Measurements from ENCODE around the gene SPPL2A.

SPPL2A gene

DNA sequence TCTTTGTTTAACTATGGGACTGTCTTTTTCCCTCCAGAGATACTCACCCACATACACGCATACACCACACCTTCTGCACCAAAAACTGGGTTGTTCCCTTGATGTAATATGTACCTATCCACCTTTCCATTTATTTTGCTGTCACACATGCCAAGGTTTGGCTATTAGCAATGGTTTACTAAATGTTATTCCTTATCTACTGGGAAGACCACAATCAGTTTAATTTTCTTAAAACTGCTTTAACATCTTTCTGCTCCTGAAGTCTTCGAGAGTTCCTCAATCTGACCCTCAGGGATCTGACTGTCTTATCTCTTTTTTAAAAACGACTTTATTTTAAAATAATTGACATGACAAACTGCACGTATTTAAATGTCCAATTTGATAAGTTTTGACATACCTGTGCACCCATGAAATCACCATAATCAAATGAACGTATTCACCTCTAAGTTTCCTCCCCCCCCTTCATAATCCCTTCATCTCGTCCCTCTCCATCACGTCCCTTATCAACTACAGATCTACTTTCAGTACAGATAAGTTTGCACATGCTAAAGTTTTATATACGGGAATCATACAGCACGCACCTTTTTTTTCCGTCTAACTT is 78.1 kb downstream of the SPPL2A start:
- no peak for DNase-seq (ENCODE audit: low read depth in 2 of 2)

DNA sequence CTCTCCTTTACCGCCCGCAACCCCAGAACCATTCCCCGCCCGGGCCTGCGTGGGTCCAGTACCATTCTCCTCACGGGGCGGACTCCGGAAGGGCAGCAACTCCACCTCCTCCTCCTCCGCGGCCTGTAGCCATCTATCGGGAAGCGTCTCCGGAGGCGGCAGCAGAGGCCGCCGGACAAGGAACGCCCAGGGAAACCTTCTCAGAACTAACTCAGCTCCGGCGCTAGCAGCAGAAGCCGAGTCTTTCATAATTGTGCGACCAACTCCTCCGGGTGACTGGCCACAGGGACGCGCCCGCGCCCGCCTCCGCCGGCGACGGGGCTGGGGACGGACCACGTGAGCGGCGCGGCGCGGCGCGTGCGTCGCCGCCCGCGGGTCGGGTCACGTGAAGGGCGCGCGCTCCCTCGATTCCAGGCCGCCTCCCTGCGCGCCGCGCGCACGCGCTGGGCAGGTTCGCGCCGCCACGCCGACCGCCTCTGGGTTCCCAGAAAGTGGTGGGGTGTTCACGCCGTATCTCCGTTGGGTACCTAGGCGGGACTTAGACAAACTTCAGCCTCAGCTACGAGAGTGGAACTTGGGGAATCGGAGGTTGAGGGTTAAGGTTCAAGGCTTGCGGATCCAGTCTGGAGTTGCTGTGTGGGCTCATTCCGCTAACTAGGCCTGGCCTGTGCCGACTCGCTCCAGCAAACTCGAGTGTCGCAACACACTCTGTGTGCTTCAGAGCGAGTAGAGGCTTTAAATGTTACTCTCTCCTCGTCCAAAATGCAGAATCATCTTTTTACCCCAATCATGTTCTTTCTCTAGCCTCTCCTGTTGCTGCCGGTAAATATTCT is 78.8 kb downstream of the SPPL2A start, which contains the start of gene TRPM7:
Gene TRPM7, minus strand, starts transcription at position 329 of the 833 bp plus-strand sequence. Its CDS starts 264 bp downstream, at position 65.
- DNase-seq (ENCODE audit: low read depth in 2 of 2): peak; percentile 78 to 88

DNA sequence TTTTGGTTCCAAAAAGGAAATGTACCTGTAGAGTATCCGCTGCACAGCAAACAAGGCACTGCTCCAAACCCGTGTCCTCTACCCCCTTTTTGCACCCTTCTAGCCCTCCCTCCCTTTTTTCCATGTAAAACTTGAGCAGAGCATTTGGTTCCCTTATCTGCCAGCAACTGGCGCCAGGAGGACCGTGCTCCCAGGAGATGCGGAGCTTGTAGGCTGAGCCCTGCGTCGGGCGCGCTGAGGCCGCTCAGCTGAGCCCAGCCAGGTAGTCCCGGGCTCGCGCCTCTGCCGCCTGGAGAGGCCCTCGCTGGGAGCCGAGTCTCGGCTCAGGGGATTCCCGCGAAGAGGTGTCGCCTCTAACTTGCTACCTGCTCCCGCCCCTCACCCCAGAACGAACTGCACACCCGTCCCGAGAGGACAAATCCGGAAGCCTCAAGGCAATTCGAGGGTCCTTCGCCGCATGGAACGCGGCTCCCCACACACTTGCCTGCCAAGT is 79.5 kb downstream of the SPPL2A start:
- peak; percentile 65 to 71 for DNase-seq (ENCODE audit: low read depth in 2 of 2)

DNA sequence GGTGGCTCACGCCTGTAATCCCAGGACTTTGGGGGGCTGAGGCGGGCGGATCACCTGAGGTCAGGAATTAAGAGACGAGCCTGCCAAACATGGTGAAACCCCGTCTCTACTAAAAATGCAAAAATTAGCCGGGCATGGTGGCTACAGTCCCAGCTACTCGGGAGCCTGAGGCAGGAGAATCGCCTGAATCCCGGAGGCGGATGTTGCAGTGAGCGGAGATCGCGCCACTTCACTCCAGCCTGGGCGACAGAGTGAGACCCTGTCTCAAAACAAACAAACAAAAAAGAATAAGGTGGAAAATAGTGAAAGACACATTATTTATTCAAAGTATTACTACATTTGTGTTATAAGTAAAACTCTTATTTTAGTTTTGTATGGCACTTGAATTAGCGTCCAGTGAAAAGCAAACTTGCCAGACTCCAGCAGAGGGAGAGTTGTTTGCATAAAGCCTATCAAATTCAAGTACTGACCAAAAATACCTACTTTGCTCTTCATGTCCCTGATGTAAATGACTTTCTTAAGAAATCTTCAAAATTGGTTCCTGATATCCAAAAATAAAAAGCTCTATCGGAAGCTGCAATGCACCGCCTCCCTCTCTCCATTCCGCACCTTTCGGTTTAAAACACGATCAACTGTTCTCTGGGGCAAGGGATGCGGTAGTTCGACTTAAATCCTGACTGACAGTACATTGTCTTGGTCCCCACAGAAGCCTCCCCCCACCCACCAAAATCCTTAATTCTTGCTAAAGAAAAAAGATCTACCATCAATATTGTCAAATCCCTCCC is 80.1 kb downstream of the SPPL2A start:
- no peak for DNase-seq (ENCODE audit: low read depth in 2 of 2)

DNA sequence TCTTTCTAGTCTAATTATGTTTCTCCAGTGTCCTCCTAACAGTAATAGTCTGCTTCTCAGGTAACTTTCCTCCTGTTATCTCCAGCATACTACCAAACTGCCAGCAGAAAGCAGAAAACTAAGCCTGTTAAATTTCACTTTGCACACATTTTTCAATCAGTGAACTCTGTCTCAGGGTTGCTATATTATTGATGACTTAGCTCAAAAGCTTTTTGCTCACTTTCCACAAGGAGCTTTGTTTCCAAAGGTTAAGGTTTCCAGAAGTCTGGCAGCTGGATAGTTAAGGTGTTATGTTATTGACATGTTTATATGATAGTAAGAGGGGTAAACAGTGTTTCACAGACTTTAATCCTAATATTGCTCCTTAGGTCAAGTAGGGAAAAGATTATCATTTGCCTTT is 84.0 kb downstream of the SPPL2A start:
- no peak for DNase-seq (ENCODE audit: low read depth in 2 of 2)

DNA sequence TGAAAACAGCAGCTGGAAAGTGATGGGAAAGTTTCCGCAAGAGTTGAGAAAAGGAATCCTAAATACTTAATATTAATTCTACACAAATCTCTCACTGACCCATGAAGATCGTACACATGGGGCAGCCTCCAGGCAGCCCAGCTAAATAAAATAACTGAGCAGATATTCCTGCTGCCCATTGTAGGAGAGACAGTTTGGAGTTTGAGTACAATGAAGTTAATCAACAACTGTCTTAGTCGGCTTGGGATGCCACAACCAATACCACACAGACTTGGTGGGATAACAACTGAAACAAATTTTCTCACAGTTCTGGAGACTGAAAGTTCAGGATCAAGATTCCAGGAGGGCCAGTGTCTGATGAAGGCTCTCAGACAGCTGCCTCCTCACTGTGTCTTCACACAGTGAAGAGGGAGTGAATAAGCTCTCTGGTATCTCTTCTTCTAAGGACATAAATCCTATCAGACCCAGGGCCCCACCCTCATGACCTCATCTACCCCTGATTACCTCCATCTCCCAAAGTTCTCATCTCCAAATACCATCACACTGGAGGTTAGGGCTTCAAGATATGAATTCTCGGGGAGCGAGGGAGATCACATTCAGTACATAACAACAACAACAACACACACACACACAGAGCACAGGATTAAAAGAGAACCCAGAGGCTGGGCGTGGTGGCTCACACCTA is 88.6 kb downstream of the SPPL2A start:
- no peak for DNase-seq (ENCODE audit: low read depth in 2 of 2)

DNA sequence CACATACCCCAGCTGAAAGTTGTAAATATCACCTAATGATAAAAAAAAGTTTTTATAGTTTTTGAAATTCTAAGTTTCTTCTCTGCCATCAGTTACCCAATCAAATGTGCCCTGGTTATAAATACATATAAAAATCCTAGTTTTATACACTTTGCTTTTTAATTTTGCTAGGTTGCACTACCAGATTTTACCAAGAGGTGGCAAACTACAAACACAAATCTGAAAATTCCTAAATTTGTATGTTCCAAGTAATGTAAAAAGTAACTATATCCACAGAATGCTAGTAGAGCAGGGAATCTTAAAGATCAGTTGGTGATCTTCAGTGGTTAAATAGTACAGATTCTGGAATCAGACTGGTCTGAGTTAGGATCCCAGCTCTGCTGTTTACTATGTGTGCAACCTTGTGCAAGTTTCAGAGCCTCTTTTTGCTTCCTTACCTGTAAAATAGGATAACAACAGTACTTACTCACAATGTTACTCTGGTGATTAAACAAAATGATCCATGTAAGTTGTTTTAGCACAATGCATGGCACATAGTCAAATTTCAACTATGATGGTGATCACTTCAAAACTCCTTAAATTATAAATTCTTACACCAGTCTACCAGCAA is 89.9 kb downstream of the SPPL2A start:
- DNase-seq (ENCODE audit: low read depth in 2 of 2): no peak

DNA sequence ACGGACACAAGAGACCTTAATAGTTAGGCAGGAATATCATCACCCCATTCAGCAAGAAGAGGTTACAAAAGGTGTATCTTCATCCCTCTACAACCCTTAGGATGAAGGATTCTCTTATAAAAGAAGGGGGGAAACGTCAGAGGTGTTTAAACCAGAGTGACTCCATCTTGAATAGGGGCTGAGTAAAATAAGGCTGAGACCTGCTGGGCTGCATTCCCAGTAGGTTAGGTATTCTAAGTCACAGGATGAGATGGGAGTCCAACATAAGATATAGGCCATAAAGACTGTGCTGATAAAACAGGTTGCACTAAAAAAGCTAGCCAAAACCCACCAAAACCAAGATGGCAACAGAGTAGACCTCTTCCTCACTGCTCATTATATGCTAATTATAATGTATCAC is 95.4 kb downstream of the SPPL2A start:
- DNase-seq (ENCODE audit: low read depth in 2 of 2): no peak

DNA sequence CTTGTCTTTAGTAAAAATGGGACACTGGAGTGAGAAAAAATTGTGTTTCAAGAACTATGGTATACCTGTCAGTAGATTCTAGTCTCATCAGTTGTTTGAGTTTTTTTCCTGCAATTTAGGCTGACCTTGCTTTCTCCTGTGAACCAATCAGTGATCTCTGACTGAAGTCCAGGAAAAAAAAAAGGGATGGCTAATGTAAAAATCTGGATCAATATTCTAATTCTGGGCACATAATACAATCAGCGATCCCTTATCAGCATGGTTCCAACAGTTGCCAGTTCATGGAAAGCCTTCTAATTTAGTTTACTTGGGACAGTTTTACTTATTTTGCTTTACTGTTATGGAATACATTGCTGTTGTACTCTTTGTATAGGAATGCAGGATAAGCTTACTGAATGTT is 95.9 kb downstream of the SPPL2A start:
- DNase-seq (ENCODE audit: low read depth in 2 of 2): no peak

DNA sequence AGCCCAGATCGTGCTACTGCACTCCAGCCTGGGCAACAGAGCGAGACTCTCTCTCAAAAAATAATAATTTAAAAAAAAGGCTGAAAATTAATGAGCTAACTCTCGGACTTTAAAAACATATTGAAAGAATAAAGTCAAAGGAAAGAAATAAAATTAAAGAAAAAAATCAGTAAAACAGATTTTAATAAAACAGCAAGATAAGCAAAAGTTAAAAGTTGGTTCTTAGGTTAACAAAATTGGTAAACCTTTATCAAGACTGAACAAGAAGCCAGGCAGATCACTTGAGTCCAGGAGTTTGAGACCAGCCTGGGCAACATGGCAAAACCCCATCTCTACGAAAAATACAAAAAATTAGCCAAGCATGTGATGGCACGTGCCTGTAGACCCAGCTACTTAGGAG is 99.6 kb downstream of the SPPL2A start:
- DNase-seq (ENCODE audit: low read depth in 2 of 2): no peak

DNA sequence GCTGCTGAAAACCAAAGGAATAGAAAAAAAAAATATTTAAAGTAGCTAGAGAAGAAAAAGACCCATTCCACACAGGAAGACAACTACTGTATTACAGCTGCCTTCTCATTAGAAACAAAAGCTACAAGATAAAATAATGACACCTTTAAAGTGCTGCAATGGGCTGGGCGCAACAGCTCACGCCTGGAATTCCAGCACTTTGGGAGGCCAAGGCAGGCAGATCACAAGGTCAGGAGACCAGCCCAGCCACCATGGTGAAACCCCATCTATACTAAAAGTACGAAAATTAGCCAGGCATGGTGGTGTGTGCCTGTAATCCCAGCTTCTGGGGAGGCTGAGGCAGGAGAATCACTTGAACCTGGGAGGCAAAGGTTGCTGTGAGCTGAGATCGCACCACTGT is 110.0 kb downstream of the SPPL2A start:
- DNase-seq (ENCODE audit: low read depth in 2 of 2): no peak

DNA sequence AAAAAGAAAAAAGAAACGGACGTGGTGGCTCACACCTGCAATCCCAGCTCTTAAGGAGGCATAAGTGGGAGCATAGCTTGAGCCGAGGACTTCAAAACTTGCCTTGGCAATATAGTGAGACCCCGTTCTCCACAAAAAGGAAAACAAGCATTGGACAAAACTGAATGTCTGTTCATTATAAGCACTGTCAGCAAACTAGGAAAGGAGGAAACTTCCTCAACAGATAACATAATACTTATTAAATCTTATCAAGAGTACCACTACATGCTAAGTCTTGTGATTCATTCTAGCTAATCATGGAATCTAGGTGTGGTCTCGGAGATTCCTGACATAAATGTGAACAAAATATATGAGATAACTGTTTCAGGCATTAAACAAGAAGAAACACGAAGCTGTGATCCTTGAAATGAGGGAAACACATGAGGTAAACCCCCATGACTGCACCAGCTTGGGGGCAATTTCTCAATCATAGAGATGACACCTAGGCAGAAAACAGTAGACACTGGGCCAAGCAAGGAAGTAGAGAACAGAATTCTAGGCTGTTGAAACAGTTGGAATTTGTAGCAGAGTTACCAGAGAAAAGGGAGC is 112.3 kb downstream of the SPPL2A start:
- DNase-seq (ENCODE audit: low read depth in 2 of 2): no peak

DNA sequence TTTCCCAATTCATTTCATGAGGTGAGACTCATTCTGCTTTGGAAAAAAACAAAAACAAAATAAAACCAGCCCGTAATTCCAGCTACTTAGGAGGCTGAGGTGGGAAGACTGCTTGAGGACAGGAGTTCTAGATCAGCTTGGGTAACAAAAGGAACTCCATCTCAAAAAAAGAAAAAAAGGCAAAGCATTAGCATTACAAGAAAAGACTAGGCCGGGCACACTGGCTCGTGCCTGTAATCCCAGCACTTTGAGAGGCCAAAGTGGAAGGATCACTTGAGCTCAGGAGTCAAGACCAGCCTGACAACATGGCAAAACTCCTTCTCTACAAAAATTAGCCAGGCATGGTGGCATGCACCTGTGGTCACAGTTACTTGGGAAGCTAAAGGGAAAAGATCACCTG is 112.8 kb downstream of the SPPL2A start:
- no peak for DNase-seq (ENCODE audit: low read depth in 2 of 2)

Measured in stimulated activated CD8-positive, alpha-beta memory T cell treated with anti-CD3 and anti-CD28 coated beads, Interleukin-7, amount 100 ng/mL, for 4 hours (primary cell).